SK-N-SH (cell line): ENCODE results near the gene SLC6A17.

Source experiments
- CHD2 ChIP-seq: fragments of 150-350 bp; IDR thresholded peaks from 2 replicates; pipeline ENCODE4 v1.6.1; 2018; ENCODE audit warnings: low read length; ENCODE audit not compliant: partially characterized antibody
- CTCF ChIP-seq: fragments of 200-600 bp; sonication (generic); IDR thresholded peaks from 2 replicates; pipeline ENCODE4 v1.6.1; 2017; ENCODE audit warnings: antibody characterized with exemption, mild to moderate bottlenecking, moderate library complexity
- EP300 ChIP-seq, 2 experiments: IDR thresholded peaks; 2 replicates each; pipeline versions ENCODE4 v1.4.0 to v1.6.1; 2012; ENCODE audit warnings: borderline replicate concordance in 1 of 2, low read depth in 1 of 2, low read length in 1 of 2
- MEF2A ChIP-seq: IDR thresholded peaks from 2 replicates; pipeline ENCODE4 v1.4.0; 2012; ENCODE audit warnings: low read depth, borderline replicate concordance
- RAD21 ChIP-seq: IDR thresholded peaks from 2 replicates; pipeline ENCODE4 v1.6.1; 2012; ENCODE audit warnings: mild to moderate bottlenecking, low read length

GRCh38 chr1:110249256-110249655 is 99.0 kb downstream of the SLC6A17 start:
- no peak for TF ChIP-seq CTCF
- TF ChIP-seq CHD2, result no peak
- TF ChIP-seq EP300 (IDR thresholded peaks at IDR 0.05; ENCODE audit: borderline replicate concordance in 1 of 2, low read depth in 1 of 2, low read length in 1 of 2), result no peak
- TF ChIP-seq RAD21, result no peak
- TF ChIP-seq MEF2A, result no peak
